HG03432 (cell line): ENCODE data around the gene IL27RA.
"Not testable (repeated sequence)": the region's sequence is repeated elsewhere in the genome, so short reads cannot be mapped to it uniquely, and the experiment has no call there.

Source experiments
- ATAC-seq: cut with Tn5 transposase; IDR thresholded peaks from one replicate; pipeline ENCODE4 v1.9.1; 2021; ENCODE audit warnings: mild to moderate bottlenecking, moderate library complexity; ENCODE audit not compliant: unreplicated experiment

IL27RA gene

GRCh38 chr19:14027856-14028450 is 3.6 kb upstream of the IL27RA start, which contains the start of gene RLN3:
TSS of gene RLN3 (plus strand) at chr19:14028148. CDS start at chr19:14028205, 57 bp downstream.
- ATAC-seq: no peak

GRCh38 chr19:14028901-14029300 is 2.7 kb upstream of the IL27RA start:
- no peak for ATAC-seq

DNA sequence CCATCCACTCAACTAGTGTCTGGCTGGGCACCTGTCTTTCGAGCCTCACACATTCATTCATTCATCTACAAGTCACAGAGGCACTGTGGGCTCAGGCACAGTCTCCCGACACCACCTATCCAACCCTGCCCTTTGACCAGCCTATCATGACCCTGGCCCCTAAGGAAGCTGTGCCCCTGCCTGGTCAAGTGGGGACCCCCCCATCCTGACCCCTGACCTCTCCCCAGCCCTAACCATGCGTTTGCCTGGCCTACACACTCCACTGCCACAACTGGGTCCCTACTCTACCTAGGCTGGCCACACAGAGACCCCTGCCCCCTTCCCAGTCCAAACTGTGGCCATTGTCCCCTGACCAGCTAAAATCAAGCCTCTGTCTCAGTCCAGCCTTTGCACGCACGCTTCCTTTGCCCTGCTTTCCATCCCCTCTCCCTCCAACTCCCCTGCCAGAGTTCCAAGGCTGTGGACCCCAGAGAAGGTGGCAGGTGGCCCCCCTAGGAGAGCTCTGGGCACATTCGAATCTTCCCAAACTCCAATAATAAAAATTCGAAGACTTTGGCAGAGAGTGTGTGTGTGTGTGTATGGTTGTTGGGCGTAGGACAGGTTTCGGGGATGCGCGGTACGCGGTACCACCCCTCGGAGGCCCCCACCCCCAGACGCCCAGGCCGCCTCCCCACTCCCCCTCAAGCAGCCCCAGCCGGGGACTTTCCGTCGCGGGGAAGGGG is 404 bp upstream of the IL27RA start:
- ATAC-seq: no peak

DNA sequence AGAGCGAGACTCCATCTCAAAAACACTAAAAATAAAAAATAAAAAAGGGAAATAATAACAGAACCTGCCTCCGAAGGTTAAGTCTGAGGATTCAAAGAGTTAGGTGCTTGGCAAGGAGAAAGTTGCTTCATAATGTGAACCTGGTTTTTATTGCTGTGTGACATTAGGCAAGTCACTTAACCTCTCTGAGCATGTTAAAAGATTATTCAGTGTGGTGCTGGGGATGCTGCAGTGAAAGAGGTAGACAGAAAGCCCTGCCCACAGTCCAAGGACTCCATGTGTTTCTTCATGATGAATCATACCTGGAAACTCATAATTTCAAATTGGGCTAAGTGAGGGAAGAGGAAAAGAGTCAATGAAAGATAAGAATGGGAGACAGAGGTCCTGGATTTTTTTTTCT is 2.4 kb downstream of the IL27RA start:
- no peak for ATAC-seq

- not testable (repeated sequence) for ATAC-seq
These were observed 3.6 kb downstream of the IL27RA start for GRCh38 chr19:14035159-14035558.

DNA sequence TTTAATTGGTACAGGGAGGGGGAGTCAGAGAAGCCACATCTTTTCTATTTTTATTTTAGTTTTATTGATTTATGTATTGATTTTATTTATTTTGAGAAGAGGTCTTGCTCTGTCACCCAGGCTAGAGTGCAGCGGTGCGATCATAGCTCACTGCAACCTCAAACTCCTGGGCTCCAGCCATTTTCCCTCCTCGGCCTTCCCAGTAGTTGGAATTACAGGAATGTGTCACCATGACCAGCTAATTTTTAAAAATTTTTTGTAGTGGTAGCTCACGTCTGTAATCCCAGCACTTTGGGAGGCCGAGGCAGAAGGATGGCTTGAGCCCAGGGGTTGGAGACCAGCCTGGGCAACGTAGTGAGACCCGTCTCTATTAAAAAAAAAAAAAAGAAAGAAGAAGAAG is 4.1 kb downstream of the IL27RA start:
- ATAC-seq: no peak

- ATAC-seq: no peak
These were observed 7.6 kb downstream of the IL27RA start for GRCh38 chr19:14039181-14039580.

DNA sequence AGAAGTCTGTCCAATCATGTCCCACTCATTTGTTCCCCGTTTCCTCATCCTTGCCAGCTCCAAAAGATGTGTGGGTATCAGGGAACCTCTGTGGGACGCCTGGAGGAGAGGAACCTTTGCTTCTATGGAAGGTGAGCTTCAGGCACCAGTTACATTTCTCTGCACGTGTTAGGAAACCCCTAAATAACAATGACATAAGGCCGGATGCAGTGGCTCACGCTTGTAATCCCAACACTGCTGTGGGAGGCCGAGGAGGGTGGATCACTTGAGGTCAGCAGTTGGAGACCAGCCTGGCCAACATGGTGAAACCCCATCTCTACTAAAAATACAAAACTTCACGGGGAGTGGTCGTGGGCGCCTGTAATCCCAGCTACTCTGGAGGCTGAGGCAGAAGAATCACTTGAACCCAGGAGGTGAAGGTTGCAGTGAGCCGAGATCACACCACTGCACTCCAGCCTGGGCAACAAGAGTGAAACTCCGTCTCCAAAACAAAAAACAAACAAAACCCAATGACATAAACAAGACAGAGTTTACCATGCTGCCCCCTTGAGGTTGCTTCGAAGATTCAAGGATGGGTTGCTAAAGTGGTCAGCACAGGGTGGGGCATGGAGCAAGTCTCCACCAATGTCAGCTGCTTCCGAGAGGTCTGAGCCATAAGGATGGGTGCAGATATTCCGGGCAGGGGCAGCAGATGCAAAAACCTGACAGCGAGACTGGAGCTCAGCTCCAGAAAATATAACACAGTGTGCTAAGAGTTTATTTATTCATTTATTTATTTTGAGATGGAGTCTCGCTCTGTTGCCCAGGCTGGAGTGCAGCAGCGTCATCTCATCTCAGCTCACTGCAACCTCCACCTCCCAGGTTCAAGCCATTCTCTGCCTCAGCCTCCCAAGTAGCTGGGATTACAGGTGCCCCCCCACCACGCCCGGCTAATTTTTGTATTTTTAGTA is 11.4 kb downstream of the IL27RA start:
- not testable (repeated sequence) for ATAC-seq

GRCh38 chr19:14047866-14048265 is 16.3 kb downstream of the IL27RA start:
- not testable (repeated sequence) for ATAC-seq

GRCh38 chr19:14048443-14049153 is 17.0 kb downstream of the IL27RA start:
- ATAC-seq: no peak

GRCh38 chr19:14050512-14050911 is 18.9 kb downstream of the IL27RA start:
- no peak for ATAC-seq

- ATAC-seq: not testable (repeated sequence)
These were observed 19.4 kb downstream of the IL27RA start for GRCh38 chr19:14050961-14051360.

- ATAC-seq: no peak
These were observed 20.4 kb downstream of the IL27RA start for GRCh38 chr19:14051980-14052379.

DNA sequence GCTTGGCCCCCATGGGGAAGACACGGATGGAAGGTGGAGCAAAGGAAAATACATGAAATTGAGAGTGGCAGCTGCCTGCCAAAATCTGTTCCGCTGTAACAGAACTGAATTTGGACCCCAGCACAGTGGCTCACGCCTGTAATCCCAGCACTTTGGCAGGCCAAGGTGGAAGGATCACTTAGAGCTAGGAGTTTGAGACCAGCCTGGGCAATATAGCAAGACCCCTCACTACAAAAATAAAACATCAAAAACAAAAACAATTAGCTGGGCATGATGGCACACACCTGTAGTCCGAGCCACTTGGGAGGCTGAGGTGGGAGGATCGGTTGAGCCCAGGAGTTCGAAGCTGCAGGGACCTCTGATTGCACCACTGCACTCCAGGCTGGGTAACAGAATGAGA is 20.9 kb downstream of the IL27RA start:
- no peak for ATAC-seq

DNA sequence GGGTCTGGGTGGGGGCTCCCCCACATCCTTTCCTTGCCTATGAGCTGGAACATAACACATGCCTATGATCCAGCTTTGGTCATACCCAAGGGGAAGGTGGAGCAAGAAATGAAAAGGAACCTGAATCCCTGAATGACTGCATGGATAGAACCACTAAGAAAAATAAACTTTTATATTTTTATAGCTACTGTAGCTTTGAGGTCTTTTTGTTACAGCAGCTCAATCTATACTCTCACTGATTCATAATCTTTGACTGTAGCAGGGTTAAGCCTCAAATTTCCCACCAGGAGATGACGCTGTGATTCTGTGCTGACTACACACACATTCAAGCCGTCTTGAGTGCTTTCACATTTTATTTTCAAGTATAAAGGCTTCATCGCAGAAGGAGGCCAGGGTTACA is 21.5 kb downstream of the IL27RA start:
- no peak for ATAC-seq

GRCh38 chr19:14053500-14053899 is 21.9 kb downstream of the IL27RA start:
- no peak for ATAC-seq

GRCh38 chr19:14054099-14054498 is 22.5 kb downstream of the IL27RA start:
- no peak for ATAC-seq

- no peak for ATAC-seq
These were observed 23.2 kb downstream of the IL27RA start for GRCh38 chr19:14054721-14055120.

GRCh38 chr19:14055396-14055795 is 23.8 kb downstream of the IL27RA start:
- no peak for ATAC-seq

DNA sequence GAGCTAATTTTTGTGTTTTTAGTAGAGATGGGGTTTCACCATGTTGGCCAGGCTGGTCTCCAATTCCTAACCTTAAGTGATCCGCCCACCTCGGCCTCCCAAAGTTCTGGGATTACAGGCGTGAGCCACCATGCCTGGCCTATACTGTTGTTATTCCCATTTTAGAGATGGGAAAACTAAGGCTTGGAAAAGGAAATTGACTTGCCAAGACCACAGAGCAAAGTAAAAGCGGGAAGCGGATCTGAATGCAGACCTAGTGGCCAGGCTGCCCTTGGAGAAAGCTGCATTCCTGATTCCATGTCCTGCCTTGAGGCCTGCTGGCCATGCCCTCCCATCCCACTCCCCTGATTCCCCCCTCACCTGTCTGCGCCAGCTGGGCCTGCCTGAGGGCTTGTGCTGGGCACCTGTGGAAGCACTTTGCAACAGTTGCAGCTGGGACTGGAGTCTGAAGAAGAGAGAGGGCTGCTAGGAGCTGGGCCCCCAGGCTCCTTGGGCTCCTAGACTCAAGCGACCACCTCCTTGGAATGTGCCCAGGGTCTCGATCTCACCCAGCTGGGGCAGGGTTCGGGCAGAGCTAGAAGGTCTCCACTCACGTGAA is 24.6 kb downstream of the IL27RA start:
- ATAC-seq: no peak
